Measurements from ENCODE around the gene PIP5K1B.
A peak's percentile ranks its signal among the peaks of the same experiment; 100 is the strongest.

The PIP5K1B gene

GRCh38 chr9:68707801-68708488, 2.9 kb downstream of the PIP5K1B start:
- no peak for DNase-seq

GRCh38 chr9:68708513-68708912, 3.5 kb downstream of the PIP5K1B start:
- DNase-seq: no peak

GRCh38 chr9:68709291-68710110, 4.5 kb downstream of the PIP5K1B start:
- DNase-seq: no peak

GRCh38 chr9:68710111-68710471, 5.1 kb downstream of the PIP5K1B start:
- peak; percentile 66 for DNase-seq

GRCh38 chr9:68711281-68711680, 6.2 kb downstream of the PIP5K1B start:
- DNase-seq: no peak

- DNase-seq: no peak
Observed at GRCh38 chr9:68711932-68712331, 6.9 kb downstream of the PIP5K1B start.

GRCh38 chr9:68714416-68715180, 9.6 kb downstream of the PIP5K1B start:
- peak; percentile 41 for DNase-seq

- no peak for DNase-seq
Observed at GRCh38 chr9:68715181-68715456, 10.1 kb downstream of the PIP5K1B start.

- DNase-seq: peak; percentile 24
Observed at GRCh38 chr9:68717552-68718443, 12.8 kb downstream of the PIP5K1B start.

GRCh38 chr9:68719847-68720246, 14.8 kb downstream of the PIP5K1B start:
- DNase-seq: peak; percentile 16

- DNase-seq: peak; percentile 64
Observed at GRCh38 chr9:68720656-68721313, 15.7 kb downstream of the PIP5K1B start.

- DNase-seq: no peak
Observed at GRCh38 chr9:68721666-68722330, 16.8 kb downstream of the PIP5K1B start.

- no peak for DNase-seq
Observed at GRCh38 chr9:68725070-68725469, 20.0 kb downstream of the PIP5K1B start.

- DNase-seq: no peak
Observed at GRCh38 chr9:68726489-68726888, 21.4 kb downstream of the PIP5K1B start.

GRCh38 chr9:68727636-68728035, 22.6 kb downstream of the PIP5K1B start:
- no peak for DNase-seq

GRCh38 chr9:68728731-68729130, 23.7 kb downstream of the PIP5K1B start:
- DNase-seq: no peak

GRCh38 chr9:68730570-68731235, 25.7 kb downstream of the PIP5K1B start:
- no peak for DNase-seq

GRCh38 chr9:68731857-68732256, 26.8 kb downstream of the PIP5K1B start:
- DNase-seq: no peak

GRCh38 chr9:68732405-68733020, 27.5 kb downstream of the PIP5K1B start:
- no peak for DNase-seq

GRCh38 chr9:68733021-68733405, 28.0 kb downstream of the PIP5K1B start:
- DNase-seq: no peak

- DNase-seq: no peak
Observed at GRCh38 chr9:68738358-68738757, 33.3 kb downstream of the PIP5K1B start.
